ENCODE measurements around the gene DEFB114. TPM values are rescaled to one million over a fixed set of nuclear protein-coding genes. Genes with fewer than 3 reads are reported as not detected.

The DEFB114 gene
- total and polyA plus RNA-seq, 2 donors (not counting 1 experiment from before 2014, with no cell fraction given): not detected

- no peak overlapping the region for H3K27ac ChIP-seq (ENCODE audit: low read length in 2 of 2)
- H3K27me3 ChIP-seq (replicated peaks in 1 of 4; ENCODE audit: control extremely low read depth in 1 of 4, control insufficient read depth in 3 of 4, insufficient read depth in 4 of 4, low read length in 3 of 4): no peaks in the 10 kb centered on the region
- intact Hi-C loops (cut with micrococcal nuclease): no loop called here
- H3K4me2 ChIP-seq (replicated peaks; ENCODE audit: low read depth, low read length, poor library complexity, severe bottlenecking): no peak overlapping the region
- WGBS (ENCODE audit: insufficient coverage): 33% methylated on average over 1 of the region's 2 CpGs
- no peaks in the 10 kb centered on the region for H3K4me1 ChIP-seq (ENCODE audit: control insufficient read depth in 2 of 2, insufficient read depth in 2 of 2, low read length in 2 of 2)
- Mint-ChIP-seq H3K4me3 (no peak overlapping the region), H3K27ac (no peak overlapping the region), H3K27me3 (no peaks in the 10 kb centered on the region), H3K9me3 (ENCODE audit: insufficient read depth) (peaks cover 6% of the 10 kb centered on the region), H3K4me1 (no peaks in the 10 kb centered on the region)
- TF ChIP-seq CTCF (IDR thresholded peaks at IDR 0.05) (no peak), EZH2 (IDR thresholded peaks at IDR 0.05; ENCODE audit: borderline replicate concordance, insufficient read depth, low read depth, low read length, poor library complexity, severe bottlenecking) (no peak)
- no peak for ATAC-seq (ENCODE audit: low read depth)
- H3K9ac ChIP-seq (ENCODE audit: low read length): no peak overlapping the region
- CTCF ChIA-PET: no interaction called here
- H3K4me3 ChIP-seq (ENCODE audit: control extremely low read depth in 1 of 5, extremely low read depth in 1 of 5, insufficient read depth in 1 of 5, low read depth in 2 of 5, low read length in 4 of 5): no peak overlapping the region
- H4K20me1 ChIP-seq (ENCODE audit: control insufficient read depth, insufficient read depth, low read length, poor library complexity, severe bottlenecking): no peaks in the 10 kb centered on the region
- no peaks in the 10 kb centered on the region for H3K36me3 ChIP-seq (replicated peaks in 1 of 2; ENCODE audit: control extremely low read depth in 1 of 2, control insufficient read depth in 1 of 2, extremely low read depth in 1 of 2, insufficient read depth in 2 of 2, low read length in 1 of 2)
- peaks cover 0 to 2% (median 0%) of the 10 kb centered on the region in 3 donors for H3K9me3 ChIP-seq (ENCODE audit: control extremely low read depth in 1 of 3, control insufficient read depth in 2 of 3, insufficient read depth in 1 of 3, low read length in 2 of 3)
- DNase-seq: no peak
- H3K79me2 ChIP-seq (ENCODE audit: control insufficient read depth, insufficient read depth, low read length): no peaks in the 10 kb centered on the region
- H2AFZ ChIP-seq (ENCODE audit: insufficient read depth, low read depth, low read length, poor library complexity, severe bottlenecking): no peak overlapping the region
- POLR2A ChIA-PET: no interaction called here
Measured at GRCh38 chr6:49951926-49952325, 12.0 kb downstream of the DEFB114 start.

GRCh38 chr6:49950415-49950751, 13.6 kb downstream of the DEFB114 start:
- Histone ChIP-seq H3K36me3 (replicated peaks in 1 of 2; ENCODE audit: control extremely low read depth in 1 of 2, control insufficient read depth in 1 of 2, extremely low read depth in 1 of 2, insufficient read depth in 2 of 2, low read length in 1 of 2) (no peaks in the 10 kb centered on the region), H3K79me2 (ENCODE audit: control insufficient read depth, insufficient read depth, low read length) (no peaks in the 10 kb centered on the region), H4K20me1 (ENCODE audit: control insufficient read depth, insufficient read depth, low read length, poor library complexity, severe bottlenecking) (no peaks in the 10 kb centered on the region), H2AFZ (ENCODE audit: insufficient read depth, low read depth, low read length, poor library complexity, severe bottlenecking) (no peak overlapping the region), H3K4me2 (replicated peaks; ENCODE audit: low read depth, low read length, poor library complexity, severe bottlenecking) (no peak overlapping the region), H3K9ac (ENCODE audit: low read length) (no peak overlapping the region), H3K9me3 (ENCODE audit: control extremely low read depth in 1 of 3, control insufficient read depth in 2 of 3, insufficient read depth in 1 of 3, low read length in 2 of 3) (peaks cover 0 to 2% (median 0%) of the 10 kb centered on the region in 3 donors), H3K27me3 (replicated peaks in 1 of 4; ENCODE audit: control extremely low read depth in 1 of 4, control insufficient read depth in 3 of 4, insufficient read depth in 4 of 4, low read length in 3 of 4) (no peaks in the 10 kb centered on the region), H3K4me3 (ENCODE audit: control extremely low read depth in 1 of 5, extremely low read depth in 1 of 5, insufficient read depth in 1 of 5, low read depth in 2 of 5, low read length in 4 of 5) (no peak overlapping the region), H3K4me1 (ENCODE audit: control insufficient read depth in 2 of 2, insufficient read depth in 2 of 2, low read length in 2 of 2) (no peaks in the 10 kb centered on the region), H3K27ac (ENCODE audit: low read length in 2 of 2) (no peak overlapping the region)
- ATAC-seq (ENCODE audit: low read depth) (no peak), DNase-seq (no peak)
- ChIA-PET POLR2A (no interaction called here), CTCF (no interaction called here)
- WGBS (ENCODE audit: insufficient coverage): no CpG with 5 or more reads among the region's 2 CpGs
- H3K9me3 Mint-ChIP-seq (ENCODE audit: insufficient read depth): peaks cover 8% of the 10 kb centered on the region
- no peak overlapping the region for H3K27ac Mint-ChIP-seq
- no peaks in the 10 kb centered on the region for H3K27me3 Mint-ChIP-seq
- intact Hi-C loops (cut with micrococcal nuclease): no loop called here
- H3K4me3 Mint-ChIP-seq: no peak overlapping the region
- TF ChIP-seq EZH2 (IDR thresholded peaks at IDR 0.05; ENCODE audit: borderline replicate concordance, insufficient read depth, low read depth, low read length, poor library complexity, severe bottlenecking) (no peak), CTCF (IDR thresholded peaks at IDR 0.05) (no peak)
- no peaks in the 10 kb centered on the region for H3K4me1 Mint-ChIP-seq
